Upper lobe of left lung (tissue), 4 donors: Measurements from ENCODE around the gene CYP2A7.
"Not testable (repeated sequence)": the region's sequence is repeated elsewhere in the genome, so short reads cannot be mapped to it uniquely, and the experiment has no call there.

ENCODE experiments used
- CTCF ChIP-seq, 6 experiments: fragments of 450-650 bp in 4 of 6; fragments of 200-600 bp in 2 of 6; sonication (generic) in 2 of 6; IDR thresholded peaks; one replicate each; pipeline ENCODE4 v1.5.1; 2016 to 2019; ENCODE audit warnings: antibody characterized with exemption in 6 of 6
- POLR2A ChIP-seq, 4 donors: fragments of 450-650 bp; IDR thresholded peaks; one replicate each; pipeline ENCODE4 v1.5.1; 2016 to 2017; ENCODE audit warnings: antibody characterized with exemption in 4 of 4, mild to moderate bottlenecking in 2 of 4
- POLR2AphosphoS5 ChIP-seq, 2 donors: sonication (generic); formaldehyde crosslinking; IDR thresholded peaks; one replicate each; pipeline ENCODE4 v1.5.1; 2017; ENCODE audit warnings: antibody characterized with exemption in 2 of 2

- TF ChIP-seq CTCF, POLR2A, POLR2AphosphoS5 (IDR thresholded peaks at IDR 0.05): not testable (repeated sequence)
These were observed 22.7 kb upstream of the CYP2A7 start for GRCh38 chr19:40904673-40905156.
